CD14-positive monocyte (primary cell): ENCODE measurements around the gene OPN5. TPM values are rescaled to one million over a fixed set of nuclear protein-coding genes. Genes with fewer than 3 reads are reported as not detected.

ENCODE experiments used
- DNase-seq, 3 donors: peaks; one replicate each; pipeline ENCODE4 v3.0.0-alpha.2; 2011 to 2022
- H2AFZ ChIP-seq: 2 replicates; pipeline ENCODE4 v1.6.0; 2012; ENCODE audit warnings: mild to moderate bottlenecking, low read depth, low read length, inconsistent platforms; ENCODE audit not compliant: insufficient read depth, poor library complexity, severe bottlenecking
- H3K27ac ChIP-seq, 2 donors: 1 replicate in 1 of 2; 2 replicates in 1 of 2; pipeline ENCODE4 v1.5.1; 2012 to 2013; ENCODE audit warnings: low read length in 2 of 2, control low read depth in 1 of 2, inconsistent platforms in 1 of 2, low read depth in 1 of 2, mild to moderate bottlenecking in 1 of 2
- H3K27me3 ChIP-seq, 2 donors: one replicate each; pipeline versions ENCODE4 v1.6.0 to v1.6.1; 2011 to 2013; ENCODE audit warnings: low read length in 2 of 2; ENCODE audit not compliant: control insufficient read depth in 2 of 2, insufficient read depth in 2 of 2
- H3K36me3 ChIP-seq, 2 donors: replicated peaks in 1 of 2; 1 replicate in 1 of 2; 2 replicates in 1 of 2; pipeline versions ENCODE4 v1.5.1 to v1.6.1; 2012 to 2013; ENCODE audit warnings: low read length in 2 of 2, control low read depth in 1 of 2, inconsistent platforms in 1 of 2, mild to moderate bottlenecking in 1 of 2; ENCODE audit not compliant: insufficient read depth in 2 of 2, control insufficient read depth in 1 of 2
- H3K4me1 ChIP-seq, 2 donors: 1 replicate in 1 of 2; 2 replicates in 1 of 2; pipeline versions ENCODE4 v1.5.1 to v1.6.1; 2012 to 2013; ENCODE audit warnings: low read length in 2 of 2, control low read depth in 1 of 2, inconsistent platforms in 1 of 2, mild to moderate bottlenecking in 1 of 2, moderate library complexity in 1 of 2; ENCODE audit not compliant: insufficient read depth in 2 of 2, control insufficient read depth in 1 of 2
- H3K4me2 ChIP-seq: replicated peaks from 2 replicates; pipeline ENCODE3; 2012; ENCODE audit warnings: low read length, moderate library complexity, mild to moderate bottlenecking; ENCODE audit not compliant: poor library complexity, severe bottlenecking; ENCODE audit errors: extremely low read depth
- H3K4me3 ChIP-seq, 3 experiments: fragments of 200-600 bp in 1 of 3; sonication (generic) in 1 of 3; replicated peaks in 1 of 3; 1 replicate in 2 of 3; 2 replicates in 1 of 3; pipeline ENCODE4 v1.5.1; 2011 to 2013; ENCODE audit warnings: low read length in 3 of 3, mild to moderate bottlenecking in 3 of 3, control low read depth in 2 of 3, low read depth in 2 of 3, inconsistent platforms in 1 of 3, moderate library complexity in 1 of 3
- H3K79me2 ChIP-seq: 2 replicates; pipeline ENCODE4 v1.6.0; 2012; ENCODE audit warnings: mild to moderate bottlenecking, control low read depth, inconsistent platforms, low read length, moderate library complexity; ENCODE audit not compliant: insufficient read depth
- H3K9ac ChIP-seq: 2 replicates; pipeline ENCODE4 v1.6.0; 2017; ENCODE audit warnings: low read length, mild to moderate bottlenecking; ENCODE audit not compliant: insufficient read depth, poor library complexity, severe bottlenecking
- H3K9me3 ChIP-seq, 2 donors: replicated peaks in 1 of 2; 1 replicate in 1 of 2; 2 replicates in 1 of 2; pipeline versions ENCODE4 v1.5.1 to v1.6.1; 2012 to 2013; ENCODE audit warnings: low read length in 2 of 2, control low read depth in 1 of 2; ENCODE audit not compliant: control insufficient read depth in 1 of 2, insufficient read depth in 1 of 2
- H4K20me1 ChIP-seq: 2 replicates; pipeline ENCODE4 v1.6.0; 2012; ENCODE audit warnings: mild to moderate bottlenecking, low read length, control low read depth, moderate library complexity; ENCODE audit not compliant: insufficient read depth
- H3K27ac Mint-ChIP-seq, 7 donors: one replicate each; pipeline ENCODE4 v1.8.0; 2020; ENCODE audit warnings: mild to moderate bottlenecking in 7 of 7, mixed read lengths in 7 of 7, moderate library complexity in 6 of 7, inconsistent platforms in 2 of 7
- H3K27me3 Mint-ChIP-seq, 3 donors: one replicate each; pipeline ENCODE4 v1.8.0; 2021 to 2022; ENCODE audit warnings: low read depth in 3 of 3, mild to moderate bottlenecking in 3 of 3, mixed read lengths in 3 of 3, moderate library complexity in 3 of 3, inconsistent platforms in 1 of 3
- H3K36me3 Mint-ChIP-seq, 2 donors: one replicate each; pipeline ENCODE4 v1.8.0; 2020; ENCODE audit warnings: mixed read lengths in 2 of 2, inconsistent platforms in 1 of 2, mild to moderate bottlenecking in 1 of 2
- H3K4me1 Mint-ChIP-seq: one replicate; pipeline ENCODE4 v1.8.0; 2020; ENCODE audit warnings: mild to moderate bottlenecking, mixed read lengths
- H3K4me3 Mint-ChIP-seq, 2 donors: one replicate each; pipeline ENCODE4 v1.8.0; 2020; ENCODE audit warnings: mild to moderate bottlenecking in 2 of 2, mixed read lengths in 2 of 2, moderate library complexity in 1 of 2
- H3K9me3 Mint-ChIP-seq, 7 donors: one replicate each; pipeline ENCODE4 v1.8.0; 2020 to 2022; ENCODE audit warnings: mixed read lengths in 7 of 7, mild to moderate bottlenecking in 6 of 7, moderate library complexity in 6 of 7, inconsistent platforms in 2 of 7
- CTCF ChIP-seq: fragments of 200-600 bp; IDR thresholded peaks from one replicate; pipeline ENCODE4 v1.8.0; 2022; ENCODE audit warnings: antibody characterized with exemption, mild to moderate bottlenecking
- WGBS: methylation state at CpG from one replicate; pipeline ENCODE4 v1.1.5; 2013; ENCODE audit warnings: missing lambda C conversion rate; ENCODE audit not compliant: insufficient coverage; 5-methylcytosine and 5-hydroxymethylcytosine counted together
- intact Hi-C, 2 donors: fragments of 100-400 bp; cut with micrococcal nuclease; formaldehyde crosslinking; loops; one replicate each; pipeline versions ENCODE4 v1.15.0 to v1.15.1; 2023
- polyA plus RNA-seq, 3 donors: library from polyadenylated mRNA; depleted of rRNA in 1 of 3; unstranded in 2 of 3; stranded (reverse) in 1 of 3; fragments of 300-500 nt in 2 of 3; fragments of >200 nt in 1 of 3; fragmentation: Illumina TruSeq in 2 of 3; gene quantifications; 1 replicate in 2 of 3; 2 replicates in 1 of 3; pipeline ENCODE4 v1.2.3, GENCODE V29; 2012 to 2021

Gene OPN5
- polyA plus RNA-seq, 3 donors = not detected

- no peak overlapping the region for H3K4me3 Mint-ChIP-seq
- Histone ChIP-seq H3K27me3 (no peaks in the 10 kb centered on the region), H4K20me1 (no peaks in the 10 kb centered on the region), H3K4me2 (no peak overlapping the region), H3K9ac (no peak overlapping the region), H3K4me3 (no peak overlapping the region), H3K79me2 (no peaks in the 10 kb centered on the region), H3K27ac (no peak overlapping the region), H3K4me1 (no peaks in the 10 kb centered on the region), H3K9me3 (no peaks in the 10 kb centered on the region), H2AFZ (no peak overlapping the region), H3K36me3 (no peaks in the 10 kb centered on the region)
- intact Hi-C loops = no loop called here
- no peak for DNase-seq
- H3K36me3 Mint-ChIP-seq = no peaks in the 10 kb centered on the region
- H3K4me1 Mint-ChIP-seq = no peaks in the 10 kb centered on the region
- no peak for TF ChIP-seq CTCF
- peaks cover 0 to 4% (median 0%) of the 10 kb centered on the region in 7 donors for H3K9me3 Mint-ChIP-seq
- no peak overlapping the region for H3K27ac Mint-ChIP-seq
- no peaks in the 10 kb centered on the region for H3K27me3 Mint-ChIP-seq
Measured at GRCh38 chr6:47769982-47770381, 11.8 kb upstream of the OPN5 start.

GRCh38 chr6:47772359-47772758, 9.5 kb upstream of the OPN5 start:
- H3K27ac Mint-ChIP-seq = no peak overlapping the region
- H3K4me3 Mint-ChIP-seq = no peak overlapping the region
- H3K9me3 Mint-ChIP-seq = peaks cover 0 to 2% (median 0%) of the 10 kb centered on the region in 7 donors
- intact Hi-C loops = no loop called here
- H3K36me3 ChIP-seq = no peaks in the 10 kb centered on the region
- no peak overlapping the region for H3K9ac ChIP-seq
- no peaks in the 10 kb centered on the region for H3K4me1 ChIP-seq
- H3K9me3 ChIP-seq = no peaks in the 10 kb centered on the region
- no peak overlapping the region for H3K4me2 ChIP-seq
- no peaks in the 10 kb centered on the region for H3K79me2 ChIP-seq
- H3K36me3 Mint-ChIP-seq = no peaks in the 10 kb centered on the region
- no peak for TF ChIP-seq CTCF
- no peaks in the 10 kb centered on the region for H3K27me3 ChIP-seq
- 100% methylated on average over 1 of the region's 2 CpGs for WGBS
- no peak overlapping the region for H2AFZ ChIP-seq
- H3K27me3 Mint-ChIP-seq = no peaks in the 10 kb centered on the region
- no peaks in the 10 kb centered on the region for H4K20me1 ChIP-seq
- H3K4me3 ChIP-seq = no peak overlapping the region
- no peak for DNase-seq
- no peak overlapping the region for H3K27ac ChIP-seq
- no peaks in the 10 kb centered on the region for H3K4me1 Mint-ChIP-seq
